Measurements from ENCODE around the gene MMP23B.

Gene MMP23B

DNA sequence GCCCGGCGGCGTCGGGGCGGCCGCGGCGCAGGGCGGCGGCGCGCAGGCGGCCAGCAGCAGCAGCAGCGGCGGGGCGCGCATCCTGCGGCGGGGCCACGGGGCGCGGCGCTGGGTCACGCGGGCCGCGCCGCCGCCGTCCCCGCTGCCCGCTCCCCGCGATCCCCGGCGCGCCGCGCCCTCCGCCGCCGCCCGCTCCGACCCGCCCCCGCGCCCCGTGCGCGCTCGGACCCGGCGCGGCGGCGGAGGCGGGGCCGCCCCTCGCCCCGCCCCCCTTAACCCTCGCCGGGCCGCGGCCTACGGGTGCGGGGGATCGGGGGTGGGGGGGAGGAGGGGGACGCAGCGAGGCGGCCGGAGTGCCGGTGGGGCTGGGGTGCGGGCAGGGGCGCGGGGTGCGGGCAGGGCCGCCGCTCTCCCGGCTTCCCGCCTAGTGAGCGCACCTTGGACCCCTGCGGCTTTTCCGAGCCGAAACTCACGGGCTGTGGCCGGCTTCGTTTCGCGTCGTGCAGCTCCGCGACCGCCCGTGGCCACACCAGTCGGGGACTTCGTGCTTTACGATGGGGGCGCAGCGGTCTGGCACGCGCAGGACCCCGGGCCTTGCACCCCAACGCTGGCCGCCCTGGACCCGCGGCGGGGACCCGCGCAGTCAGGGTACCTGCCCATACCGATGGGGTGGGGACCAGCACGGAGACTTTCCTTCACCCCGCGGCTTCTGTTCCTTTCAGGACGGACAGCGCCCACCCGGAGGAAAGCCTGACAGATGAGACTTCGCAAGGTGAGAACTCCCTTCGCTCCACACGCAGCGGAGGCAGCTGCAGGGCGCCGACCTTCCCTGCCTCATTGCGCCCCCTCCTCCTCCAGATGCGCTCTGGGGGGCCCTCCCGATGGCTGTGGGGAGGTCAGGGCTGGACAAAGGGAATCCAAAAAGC lies 31.8 kb upstream of the MMP23B start, which contains the start of gene FNDC10:
TSS of gene FNDC10 (minus strand) at position 201 of the 926 bp plus-strand sequence. CDS start at position 81, 120 bp downstream.
- TF ChIP-seq, protein P1, sequence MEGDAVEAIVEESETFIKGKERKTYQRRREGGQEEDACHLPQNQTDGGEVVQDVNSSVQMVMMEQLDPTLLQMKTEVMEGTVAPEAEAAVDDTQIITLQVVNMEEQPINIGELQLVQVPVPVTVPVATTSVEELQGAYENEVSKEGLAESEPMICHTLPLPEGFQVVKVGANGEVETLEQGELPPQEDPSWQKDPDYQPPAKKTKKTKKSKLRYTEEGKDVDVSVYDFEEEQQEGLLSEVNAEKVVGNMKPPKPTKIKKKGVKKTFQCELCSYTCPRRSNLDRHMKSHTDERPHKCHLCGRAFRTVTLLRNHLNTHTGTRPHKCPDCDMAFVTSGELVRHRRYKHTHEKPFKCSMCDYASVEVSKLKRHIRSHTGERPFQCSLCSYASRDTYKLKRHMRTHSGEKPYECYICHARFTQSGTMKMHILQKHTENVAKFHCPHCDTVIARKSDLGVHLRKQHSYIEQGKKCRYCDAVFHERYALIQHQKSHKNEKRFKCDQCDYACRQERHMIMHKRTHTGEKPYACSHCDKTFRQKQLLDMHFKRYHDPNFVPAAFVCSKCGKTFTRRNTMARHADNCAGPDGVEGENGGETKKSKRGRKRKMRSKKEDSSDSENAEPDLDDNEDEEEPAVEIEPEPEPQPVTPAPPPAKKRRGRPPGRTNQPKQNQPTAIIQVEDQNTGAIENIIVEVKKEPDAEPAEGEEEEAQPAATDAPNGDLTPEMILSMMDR (IDR thresholded peaks at IDR 0.05; ENCODE audit: extremely low read depth, missing control alignments) = no peak
- peak; percentile 68 for DNase-seq (ENCODE audit: low spot score)

DNA sequence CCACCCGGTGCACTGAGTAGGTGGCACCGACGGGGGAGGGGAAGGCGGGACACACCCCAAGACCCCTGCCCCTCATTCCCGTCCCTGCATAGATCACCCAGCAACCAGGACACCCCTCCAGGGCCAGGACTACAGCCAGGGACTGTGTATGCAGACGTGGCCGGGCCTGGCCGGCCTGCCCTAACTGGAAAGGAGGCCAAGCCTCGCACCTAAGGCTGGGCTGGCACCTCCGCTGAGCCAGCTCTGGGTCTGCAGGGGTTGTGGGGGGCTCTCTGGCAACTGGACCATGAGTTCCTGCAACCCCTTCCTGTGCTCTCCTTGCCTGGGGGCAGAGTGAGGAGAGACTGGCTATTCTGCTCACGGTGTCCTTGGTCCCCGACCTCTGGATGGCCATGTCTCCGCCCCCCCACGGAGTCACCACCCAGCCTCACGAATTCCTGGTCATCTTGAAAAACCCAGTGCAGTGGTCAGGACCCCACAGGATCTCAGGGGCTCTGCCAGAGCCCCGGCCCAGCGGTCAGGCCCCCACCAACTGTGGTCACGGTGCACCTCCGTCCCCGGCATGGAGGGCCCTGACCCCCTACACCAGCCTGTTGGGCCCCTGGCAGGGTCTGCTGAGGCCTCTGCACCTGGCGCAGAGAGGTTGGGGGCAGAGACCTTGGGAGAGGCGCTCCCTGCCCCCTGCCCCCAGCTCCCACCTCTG lies 31.0 kb upstream of the MMP23B start:
- TF ChIP-seq, protein P1 (IDR thresholded peaks at IDR 0.05; ENCODE audit: extremely low read depth, missing control alignments) = no peak
- DNase-seq (ENCODE audit: low spot score) = peak; percentile 24

DNA sequence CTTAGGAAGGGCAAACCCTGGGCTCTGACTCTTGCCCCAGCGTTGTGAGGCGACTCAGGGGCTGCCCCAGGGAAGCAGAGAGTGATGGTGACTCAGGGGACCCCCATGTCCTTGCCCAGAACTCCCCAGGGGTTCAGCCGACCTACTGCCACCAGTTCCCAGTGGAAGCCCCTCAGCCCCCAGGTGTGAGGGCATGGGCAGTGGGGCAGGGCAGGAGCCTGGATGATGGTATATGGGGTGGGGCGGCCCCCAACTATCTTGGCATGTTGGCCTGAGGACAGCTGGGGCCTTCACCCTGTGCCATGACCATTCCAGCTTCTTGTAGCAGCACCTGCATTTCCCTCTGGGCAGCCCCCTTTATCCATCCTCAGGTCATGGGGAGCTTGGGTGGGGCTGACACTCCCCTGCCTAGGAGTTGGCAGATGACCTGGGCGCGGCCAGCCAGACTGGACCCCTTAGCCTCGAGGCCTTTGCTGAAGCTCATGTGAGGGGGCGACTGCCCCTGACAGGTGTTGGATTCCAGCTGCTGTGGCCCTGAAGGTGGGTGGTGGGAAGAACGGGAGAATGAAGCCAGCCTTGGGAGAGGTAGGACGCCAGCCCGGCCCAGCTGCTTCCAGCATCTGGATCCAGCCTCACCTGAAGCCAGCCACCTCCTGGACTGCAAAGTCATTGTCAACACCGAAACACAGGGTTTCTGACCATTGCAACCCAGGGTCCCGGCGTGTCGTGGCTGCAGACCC lies 30.2 kb upstream of the MMP23B start:
- DNase-seq (ENCODE audit: low spot score) = no peak

DNA sequence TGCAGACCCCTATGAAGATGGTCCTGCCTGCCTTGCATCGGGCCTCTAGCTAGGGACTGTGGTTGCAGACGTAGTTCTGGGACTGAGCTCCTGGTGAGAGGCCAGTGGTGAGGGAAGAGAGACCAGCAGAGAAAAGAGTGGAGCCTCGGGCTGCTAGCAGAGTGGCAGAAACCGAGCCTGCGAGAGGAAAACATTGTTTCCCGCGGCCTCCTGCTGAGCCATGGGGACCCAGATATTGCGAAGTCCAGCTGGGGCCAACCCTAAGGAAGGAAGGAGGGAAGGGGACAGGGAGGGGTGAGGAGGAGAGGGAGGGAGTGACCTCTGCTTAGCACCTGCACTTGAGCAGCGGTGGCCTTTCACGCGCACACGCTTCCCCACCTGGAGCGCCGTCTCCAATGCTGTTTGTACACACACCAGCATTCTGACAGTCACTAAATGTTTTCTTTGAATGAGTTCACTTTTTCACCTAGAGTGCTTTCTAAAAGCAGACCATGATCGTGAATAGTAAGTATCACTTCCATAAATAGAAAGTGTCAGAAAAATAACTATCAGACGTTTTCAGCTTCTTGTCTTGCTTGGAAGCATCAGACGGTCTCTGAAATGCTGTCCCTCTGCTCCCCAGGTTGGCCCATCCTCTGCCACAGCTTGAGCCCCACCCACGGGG lies 29.5 kb upstream of the MMP23B start:
- TF ChIP-seq, protein P1 (IDR thresholded peaks at IDR 0.05; ENCODE audit: extremely low read depth, missing control alignments) = no peak
- DNase-seq (ENCODE audit: low spot score) = peak; percentile 80

More for the DNA sequence above, 30.2 kb upstream of the MMP23B start:
- TF ChIP-seq, protein P1 (IDR thresholded peaks at IDR 0.05; ENCODE audit: extremely low read depth, missing control alignments) = no peak

DNA sequence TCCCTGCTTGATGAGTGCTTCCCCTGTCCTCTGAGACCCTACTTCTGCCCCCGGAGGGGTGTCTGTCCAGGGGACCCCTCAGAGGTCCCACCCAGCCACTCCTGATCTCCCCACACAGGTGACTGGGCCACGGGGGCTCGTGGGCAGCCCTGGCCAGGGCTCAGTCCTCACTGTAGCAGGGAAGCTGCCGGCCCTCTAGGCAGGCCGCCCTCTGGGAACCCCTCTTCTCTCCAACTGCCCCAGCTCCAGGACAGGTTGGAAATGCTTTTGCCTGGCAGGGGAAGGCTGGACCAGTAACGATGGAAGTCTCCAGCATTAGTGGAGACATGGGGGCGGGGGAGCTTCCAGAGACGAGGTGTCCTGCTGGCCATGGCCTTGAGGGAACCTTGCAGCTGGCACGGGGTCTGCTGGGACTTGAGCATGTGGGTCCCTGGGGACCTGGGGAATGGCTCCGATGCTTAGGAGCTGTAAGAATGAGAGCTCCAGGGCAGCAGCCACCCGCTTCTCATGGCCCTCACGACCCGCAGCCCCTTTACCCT lies 28.9 kb upstream of the MMP23B start:
- DNase-seq (ENCODE audit: low spot score) = no peak
- TF ChIP-seq, protein P1 (IDR thresholded peaks at IDR 0.05; ENCODE audit: extremely low read depth, missing control alignments) = no peak

DNA sequence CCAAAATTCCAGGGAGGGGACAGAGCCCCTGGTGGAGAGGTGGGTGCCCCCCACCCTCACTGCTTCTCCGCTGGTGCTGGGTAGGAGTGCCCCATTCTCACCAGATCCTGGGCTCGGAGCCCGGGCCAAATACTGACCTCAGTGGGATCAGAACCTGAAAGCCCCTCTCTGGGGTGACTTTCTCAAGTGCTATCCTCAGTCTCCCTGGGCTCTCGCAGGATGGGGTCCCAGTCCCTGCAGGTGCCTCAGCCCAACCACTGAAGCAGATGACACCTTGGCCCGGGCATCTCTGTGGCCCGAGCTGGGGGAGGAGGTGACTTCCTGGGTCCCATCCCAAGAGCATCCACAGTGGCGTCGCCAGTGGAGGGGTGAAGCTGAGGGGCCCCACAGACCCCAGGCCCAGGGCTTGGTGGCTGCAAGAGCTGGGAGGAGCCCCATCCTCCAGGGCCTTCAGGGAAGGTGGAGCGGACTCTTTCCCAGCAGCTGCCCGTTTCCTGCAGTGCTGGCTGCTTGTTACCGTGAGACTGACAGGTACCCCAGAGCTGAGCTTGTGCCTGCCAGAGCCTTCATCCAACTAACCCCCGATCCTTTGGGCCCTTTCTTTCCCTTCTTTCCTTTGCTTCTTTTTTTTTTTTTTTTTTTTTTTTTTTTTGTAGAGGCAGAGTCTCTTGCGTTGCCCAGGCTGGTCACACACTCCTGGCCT lies 28.2 kb upstream of the MMP23B start:
- TF ChIP-seq, protein P1 (IDR thresholded peaks at IDR 0.05; ENCODE audit: extremely low read depth, missing control alignments) = no peak
- no peak for DNase-seq (ENCODE audit: low spot score)

All from GM20000 (cell line).